ENCODE data around the gene TNIP2.
A peak's percentile ranks its signal among the peaks of the same experiment; 100 is the strongest.

TNIP2 gene

DNA sequence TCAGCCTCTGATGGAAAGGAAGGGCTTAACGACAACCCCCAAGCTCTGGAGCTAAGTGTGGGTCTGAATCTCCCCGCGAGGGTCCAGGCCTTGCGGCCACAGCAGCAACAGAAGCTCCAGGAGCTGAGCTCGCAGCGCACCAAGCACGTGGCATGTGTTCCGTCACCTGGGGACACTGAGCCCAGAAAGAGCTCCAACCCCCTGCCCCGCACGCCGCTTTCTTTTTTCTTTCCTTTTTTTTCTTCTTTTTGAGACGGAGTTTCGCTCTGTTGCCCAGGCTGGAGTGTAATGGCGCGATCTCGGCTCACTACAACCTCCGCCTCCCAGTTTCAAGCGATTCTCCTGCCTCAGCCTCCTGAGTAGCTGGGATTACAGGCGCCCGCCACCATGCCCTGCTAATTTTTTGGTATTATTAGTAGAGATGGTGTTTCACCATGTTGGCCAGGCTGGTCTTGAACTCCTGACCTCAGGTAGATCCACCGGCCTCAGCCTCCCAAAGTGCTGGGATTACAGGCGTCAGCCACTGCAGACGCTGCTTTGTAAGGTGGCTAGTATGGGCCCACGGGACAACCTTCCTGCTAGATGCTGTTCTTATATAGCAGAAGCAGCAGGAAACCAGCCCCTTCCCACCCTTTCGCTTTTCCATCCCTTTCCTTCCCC is 685 bp upstream of the TNIP2 start:
- H3K4me3 ChIP-seq: peak overlapping the region in 4 of 10 experiments; percentile 33 to 96 (median 62); a peak in 5 of 20 replicates
- 0 out of 22 replicates have a peak overlapping the region, but pooled peaks of 1 of the 11 experiments have one; percentile 5 for H3K27ac ChIP-seq
- no peaks in the 10 kb centered on the region for H3K9me3 ChIP-seq (replicated peaks in 1 of 11)
- TF ChIP-seq Cebpa-rat (IDR thresholded peaks at IDR 0.05): no peak
- H3K9ac ChIP-seq: peak overlapping the region in 2 of 11 experiments; percentile 52 to 56; a peak in 5 of 22 replicates
- no peaks in the 10 kb centered on the region for H3K27me3 ChIP-seq
- H4K20me1 ChIP-seq: peaks cover 10 to 40% (median 32%) of the 10 kb centered on the region in 11 experiments; a peak in 20 of 22 replicates
- H3K4me2 ChIP-seq: peak overlapping the region; percentile 65 to 80 (median 72)
- H3K4me1 ChIP-seq: peaks cover 27 to 47% (median 36%) of the 10 kb centered on the region in 10 experiments
- H3K36me3 ChIP-seq: peaks cover 0 to 21% (median 15%) of the 10 kb centered on the region in 11 experiments; a peak in 19 of 22 replicates

GRCh38 chr4:2754848-2755819 is 1.0 kb downstream of the TNIP2 start:
- peaks cover 25 to 57% (median 48%) of the 10 kb centered on the region in 11 experiments; a peak in 20 of 22 replicates for H4K20me1 ChIP-seq
- H3K27me3 ChIP-seq: no peaks in the 10 kb centered on the region
- peak overlapping the region; percentile 82 to 90 (median 88) for H3K27ac ChIP-seq
- H3K9me3 ChIP-seq (replicated peaks in 1 of 11): no peaks in the 10 kb centered on the region
- H3K4me2 ChIP-seq: peak overlapping the region; percentile 79 to 97 (median 91)
- peak overlapping the region; percentile 79 to 96 (median 88) for H3K4me3 ChIP-seq
- peaks cover 27 to 57% (median 43%) of the 10 kb centered on the region in 10 experiments for H3K4me1 ChIP-seq
- H3K36me3 ChIP-seq: peaks cover 10 to 36% (median 24%) of the 10 kb centered on the region in 11 experiments; a peak in 19 of 22 replicates
- TF ChIP-seq Cebpa-rat (IDR thresholded peaks at IDR 0.05): no peak
- peak overlapping the region; percentile 86 to 95 (median 91) for H3K9ac ChIP-seq

GRCh38 chr4:2753436-2753835 is 2.7 kb downstream of the TNIP2 start:
- Histone ChIP-seq H3K27me3 (no peaks in the 10 kb centered on the region), H3K4me1 (peaks cover 41 to 74% (median 56%) of the 10 kb centered on the region in 10 experiments), H3K36me3 (peaks cover 10 to 45% (median 33%) of the 10 kb centered on the region in 11 experiments; a peak in 19 of 22 replicates), H3K9ac (no peak overlapping the region), H4K20me1 (peaks cover 42 to 74% (median 64%) of the 10 kb centered on the region in 11 experiments; a peak in 21 of 22 replicates), H3K9me3 (replicated peaks in 1 of 11) (no peaks in the 10 kb centered on the region), H3K4me3 (no peak overlapping the region), H3K27ac (no peak overlapping the region), H3K4me2 (peak overlapping the region in 4 of 11 experiments; percentile 87 to 97 (median 93); a peak in 6 of 22 replicates)
- TF ChIP-seq Cebpa-rat (IDR thresholded peaks at IDR 0.05): no peak

- no peak for TF ChIP-seq Cebpa-rat (IDR thresholded peaks at IDR 0.05)
- Histone ChIP-seq H3K4me2 (peak overlapping the region in 1 of 11 experiments; percentile 46; a peak in 2 of 22 replicates), H3K4me1 (peaks cover 61 to 84% (median 71%) of the 10 kb centered on the region in 10 experiments), H3K9ac (no peak overlapping the region; a peak in 1 of 22 replicates), H3K36me3 (peaks cover 23 to 58% (median 46%) of the 10 kb centered on the region in 11 experiments; a peak in 21 of 22 replicates), H3K27ac (no peak overlapping the region), H4K20me1 (peaks cover 65 to 99% (median 87%) of the 10 kb centered on the region in 11 experiments; a peak in 21 of 22 replicates), H3K27me3 (no peaks in the 10 kb centered on the region), H3K4me3 (no peak overlapping the region), H3K9me3 (replicated peaks in 1 of 11) (no peaks in the 10 kb centered on the region)
Measured at GRCh38 chr4:2750719-2751605, 5.2 kb downstream of the TNIP2 start.

GRCh38 chr4:2746891-2747695 is 9.0 kb downstream of the TNIP2 start:
- H3K4me3 ChIP-seq: peak overlapping the region; percentile 5 to 57 (median 30); a peak in 15 of 20 replicates
- H3K4me1 ChIP-seq: peaks cover 65 to 97% (median 83%) of the 10 kb centered on the region in 10 experiments
- peaks cover 53 to 80% (median 68%) of the 10 kb centered on the region in 11 experiments for H3K36me3 ChIP-seq
- TF ChIP-seq Cebpa-rat (IDR thresholded peaks at IDR 0.05): no peak
- peak overlapping the region; percentile 44 to 72 (median 64); a peak in 20 of 22 replicates for H3K9ac ChIP-seq
- peaks cover 84 to 100% (median 98%) of the 10 kb centered on the region in 11 experiments; a peak in 21 of 22 replicates for H4K20me1 ChIP-seq
- no peaks in the 10 kb centered on the region for H3K27me3 ChIP-seq
- no peaks in the 10 kb centered on the region for H3K9me3 ChIP-seq (replicated peaks in 1 of 11)
- H3K4me2 ChIP-seq: peak overlapping the region; percentile 83 to 95 (median 90)
- H3K27ac ChIP-seq: peak overlapping the region; percentile 44 to 79 (median 66); a peak in 20 of 22 replicates

DNA sequence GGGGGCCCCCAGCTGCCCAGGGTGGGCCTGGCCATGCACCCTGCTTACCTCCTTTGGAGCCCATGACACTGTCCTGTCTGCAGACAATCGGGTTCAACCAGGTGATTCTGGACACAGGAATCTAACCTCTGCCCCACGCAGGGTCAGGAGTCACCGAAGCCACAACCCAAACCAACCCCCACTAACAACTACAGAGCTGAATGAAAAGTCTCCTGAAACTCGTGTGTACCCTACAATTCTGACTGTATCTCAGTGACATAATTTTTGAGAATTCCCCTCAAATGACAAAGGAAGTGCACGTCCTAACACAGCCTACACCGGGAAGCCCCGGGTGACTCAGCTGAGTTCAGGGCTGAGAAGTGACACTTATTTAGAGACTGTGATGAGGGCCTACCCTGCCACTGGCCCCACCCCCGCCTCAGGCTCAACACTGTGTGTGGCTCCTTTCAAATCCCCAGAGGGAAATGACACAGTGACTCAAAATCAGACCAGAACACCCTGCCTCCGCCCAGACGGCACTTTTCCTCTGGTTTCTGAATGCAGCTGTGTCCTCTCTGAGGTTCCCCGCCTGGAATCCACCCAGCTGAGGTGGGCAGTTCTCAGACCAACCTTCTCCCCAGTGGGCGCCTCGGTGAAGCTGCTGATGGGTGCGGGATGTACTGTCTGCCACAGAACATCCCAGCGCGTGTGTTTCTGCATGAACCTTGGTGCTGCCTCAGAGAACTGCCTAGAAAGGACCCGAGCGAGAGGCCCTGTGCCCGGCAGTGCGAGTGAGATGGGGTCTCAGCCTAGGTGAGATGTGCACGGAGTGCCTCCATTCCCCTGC is 9.9 kb downstream of the TNIP2 start:
- H3K36me3 ChIP-seq: peaks cover 59 to 82% (median 74%) of the 10 kb centered on the region in 11 experiments
- H4K20me1 ChIP-seq: peaks cover 80 to 100% (median 98%) of the 10 kb centered on the region in 11 experiments; a peak in 21 of 22 replicates
- H3K4me1 ChIP-seq: peaks cover 73 to 97% (median 87%) of the 10 kb centered on the region in 10 experiments
- no peaks in the 10 kb centered on the region for H3K27me3 ChIP-seq
- H3K9ac ChIP-seq: peak overlapping the region; percentile 44 to 72 (median 64); a peak in 21 of 22 replicates
- H3K27ac ChIP-seq: peak overlapping the region; percentile 44 to 81 (median 72); a peak in 21 of 22 replicates
- H3K4me3 ChIP-seq: peak overlapping the region; percentile 5 to 57 (median 30); a peak in 16 of 20 replicates
- no peak for TF ChIP-seq Cebpa-rat (IDR thresholded peaks at IDR 0.05)
- no peaks in the 10 kb centered on the region for H3K9me3 ChIP-seq (replicated peaks in 1 of 11)
- H3K4me2 ChIP-seq: peak overlapping the region; percentile 83 to 95 (median 90)
